Tibial artery (tissue), 4 donors: ENCODE results near the gene BEST3.

Source experiments
- DNase-seq, 2 donors: peaks; one replicate each; pipeline ENCODE4 v3.0.0-alpha.2; 2019
- H3K27ac ChIP-seq, 2 donors: fragments of 200-600 bp; sonication (generic) in 1 of 2; 1 replicate in 1 of 2; 2 replicates in 1 of 2; pipeline ENCODE4 v1.5.1; 2018 to 2019; ENCODE audit warnings: mild to moderate bottlenecking in 1 of 2
- H3K27me3 ChIP-seq, 2 donors: fragments of 200-600 bp; sonication (generic) in 1 of 2; one replicate each; pipeline versions ENCODE4 v1.5.1 to v1.6.0; 2016 to 2019
- H3K36me3 ChIP-seq, 3 donors: fragments of 200-600 bp; sonication (generic) in 2 of 3; one replicate each; pipeline ENCODE4 v1.5.1; 2016 to 2019; ENCODE audit warnings: mild to moderate bottlenecking in 2 of 3
- H3K4me1 ChIP-seq, 4 donors: fragments of 200-600 bp; sonication (generic) in 2 of 4; 1 replicate in 3 of 4; 2 replicates in 1 of 4; pipeline ENCODE4 v1.5.1; 2016 to 2019
- H3K4me3 ChIP-seq, 2 donors: fragments of 200-600 bp; sonication (generic) in 1 of 2; 1 replicate in 1 of 2; 2 replicates in 1 of 2; pipeline ENCODE4 v1.5.1; 2018 to 2019; ENCODE audit warnings: mild to moderate bottlenecking in 2 of 2
- H3K9me3 ChIP-seq, 3 donors: fragments of 200-600 bp; sonication (generic) in 1 of 3; one replicate each; pipeline ENCODE4 v1.5.1; 2016 to 2019
- intact Hi-C: fragments of 100-400 bp; cut with DNase I; formaldehyde crosslinking; loops from one replicate; pipeline ENCODE4 v1.15.0; 2023; ENCODE audit warnings: low total_unique reads
- TF ChIP-seq, protein P1 (sequence below), 2 experiments: fragments of 200-600 bp in 1 of 2; fragments of 450-650 bp in 1 of 2; IDR thresholded peaks; one replicate each; pipeline ENCODE4 v1.5.1; 2017 to 2019; ENCODE audit warnings: antibody characterized with exemption in 2 of 2, mild to moderate bottlenecking in 1 of 2, moderate library complexity in 1 of 2

BEST3 gene

DNA sequence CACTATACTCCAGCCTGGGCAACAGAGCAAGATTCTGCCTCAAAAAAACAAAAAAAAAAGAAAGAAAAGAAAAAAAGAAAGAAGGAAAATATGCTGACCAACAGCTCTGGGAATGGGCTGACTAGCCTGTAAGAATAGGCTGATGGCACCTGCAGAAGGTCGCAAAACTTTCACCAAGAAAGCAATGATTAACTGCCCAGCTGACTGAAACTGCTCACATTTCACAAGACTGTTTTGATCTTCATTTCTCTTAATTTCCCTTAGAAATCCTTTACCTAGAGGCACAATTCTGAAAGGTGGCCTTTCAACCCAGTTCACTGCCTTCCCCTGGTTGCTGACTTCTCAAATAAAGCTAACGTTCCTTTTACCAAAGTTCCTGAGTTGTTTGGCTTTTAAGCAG lies 12.4 kb downstream of the BEST3 start:
- TF ChIP-seq, protein P1, sequence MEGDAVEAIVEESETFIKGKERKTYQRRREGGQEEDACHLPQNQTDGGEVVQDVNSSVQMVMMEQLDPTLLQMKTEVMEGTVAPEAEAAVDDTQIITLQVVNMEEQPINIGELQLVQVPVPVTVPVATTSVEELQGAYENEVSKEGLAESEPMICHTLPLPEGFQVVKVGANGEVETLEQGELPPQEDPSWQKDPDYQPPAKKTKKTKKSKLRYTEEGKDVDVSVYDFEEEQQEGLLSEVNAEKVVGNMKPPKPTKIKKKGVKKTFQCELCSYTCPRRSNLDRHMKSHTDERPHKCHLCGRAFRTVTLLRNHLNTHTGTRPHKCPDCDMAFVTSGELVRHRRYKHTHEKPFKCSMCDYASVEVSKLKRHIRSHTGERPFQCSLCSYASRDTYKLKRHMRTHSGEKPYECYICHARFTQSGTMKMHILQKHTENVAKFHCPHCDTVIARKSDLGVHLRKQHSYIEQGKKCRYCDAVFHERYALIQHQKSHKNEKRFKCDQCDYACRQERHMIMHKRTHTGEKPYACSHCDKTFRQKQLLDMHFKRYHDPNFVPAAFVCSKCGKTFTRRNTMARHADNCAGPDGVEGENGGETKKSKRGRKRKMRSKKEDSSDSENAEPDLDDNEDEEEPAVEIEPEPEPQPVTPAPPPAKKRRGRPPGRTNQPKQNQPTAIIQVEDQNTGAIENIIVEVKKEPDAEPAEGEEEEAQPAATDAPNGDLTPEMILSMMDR (IDR thresholded peaks at IDR 0.05): no peak
- intact Hi-C loops: no loop called here
- Histone ChIP-seq H3K9me3 (no peaks in the 10 kb centered on the region), H3K36me3 (no peaks in the 10 kb centered on the region), H3K27me3 (no peaks in the 10 kb centered on the region), H3K4me1 (peaks cover 0 to 14% (median 5%) of the 10 kb centered on the region in 4 donors), H3K27ac (no peak overlapping the region), H3K4me3 (no peak overlapping the region)
- DNase-seq: no peak

DNA sequence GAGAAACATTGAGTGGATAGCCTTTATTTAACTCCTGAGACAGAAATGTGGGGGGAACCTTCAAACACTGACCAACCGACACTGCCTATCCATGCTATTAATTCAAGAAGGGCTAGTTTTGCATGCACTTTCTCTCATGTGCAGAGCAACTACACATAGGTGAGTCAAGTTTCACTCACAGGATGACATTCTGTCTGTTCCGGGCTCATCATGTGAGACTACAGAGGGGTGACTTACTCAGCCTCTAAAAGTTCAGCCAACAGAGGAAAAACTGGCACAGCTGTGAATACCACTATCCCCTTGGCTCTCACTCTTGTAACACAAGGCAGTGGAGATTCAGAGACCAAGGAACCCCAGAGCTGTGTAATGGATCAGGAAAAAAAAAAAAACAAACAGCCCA lies 13.3 kb downstream of the BEST3 start:
- intact Hi-C loops: no loop called here
- Histone ChIP-seq H3K4me1 (peaks cover 0 to 14% (median 5%) of the 10 kb centered on the region in 4 donors), H3K36me3 (no peaks in the 10 kb centered on the region), H3K9me3 (no peaks in the 10 kb centered on the region), H3K27ac (no peak overlapping the region), H3K4me3 (no peak overlapping the region), H3K27me3 (no peaks in the 10 kb centered on the region)
- TF ChIP-seq, protein P1 (IDR thresholded peaks at IDR 0.05): no peak
- no peak for DNase-seq

DNA sequence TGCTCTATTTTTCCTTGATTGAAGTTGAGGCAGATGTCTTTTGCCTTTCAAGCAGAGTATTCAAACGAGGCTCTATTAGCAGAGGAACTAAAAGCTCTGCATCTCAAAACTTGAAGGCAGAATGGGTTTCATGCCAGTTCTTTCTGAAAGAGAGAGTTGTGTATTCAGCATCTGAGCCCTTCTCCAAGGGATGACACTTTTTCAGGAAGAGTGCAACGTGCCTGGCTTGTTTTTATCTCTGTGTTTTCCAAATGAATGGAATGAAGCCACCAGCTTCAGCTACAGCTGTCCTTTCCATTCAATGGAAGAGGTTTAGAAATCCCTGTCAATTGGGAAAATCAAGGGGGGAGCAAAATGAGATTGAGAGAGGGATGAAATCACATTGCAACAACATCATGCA lies 14.6 kb downstream of the BEST3 start:
- H3K4me1 ChIP-seq: peaks cover 0 to 12% (median 5%) of the 10 kb centered on the region in 4 donors
- TF ChIP-seq, protein P1 (IDR thresholded peaks at IDR 0.05): no peak
- no peak overlapping the region for H3K4me3 ChIP-seq
- no peak overlapping the region for H3K27ac ChIP-seq
- H3K9me3 ChIP-seq: no peaks in the 10 kb centered on the region
- H3K27me3 ChIP-seq: no peaks in the 10 kb centered on the region
- intact Hi-C loops: no loop called here
- no peaks in the 10 kb centered on the region for H3K36me3 ChIP-seq
- DNase-seq: no peak

DNA sequence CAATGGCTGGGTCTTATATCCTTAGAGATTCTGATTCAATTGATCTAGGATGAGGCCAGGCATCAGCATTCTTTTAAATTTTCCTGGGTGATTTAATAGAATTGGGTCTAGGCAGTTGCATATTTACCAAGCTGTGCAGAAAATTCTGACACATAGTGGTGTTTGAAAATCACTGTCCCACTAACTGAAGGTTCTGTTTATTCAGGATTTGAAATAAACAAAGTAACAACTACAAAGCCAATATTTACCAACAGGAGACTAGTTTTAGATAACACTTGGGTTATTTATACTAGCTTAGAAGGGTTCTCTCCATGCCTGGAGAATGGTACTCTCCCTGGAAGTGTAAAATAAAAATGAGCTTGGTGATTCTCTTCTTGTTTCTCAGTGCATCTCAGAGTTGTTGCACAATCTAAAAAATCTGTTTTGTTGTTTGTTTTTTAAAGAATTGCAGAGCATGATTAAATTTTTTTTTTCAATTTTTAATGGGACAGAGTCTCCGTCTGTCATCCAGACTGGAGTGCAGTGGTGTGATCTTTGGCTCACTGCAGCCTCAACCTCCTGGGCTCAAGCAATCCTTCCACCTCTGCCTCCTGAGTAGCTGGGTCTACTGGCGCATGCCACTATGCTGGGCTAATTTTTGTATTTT lies 16.9 kb downstream of the BEST3 start:
- Histone ChIP-seq H3K4me3 (no peak overlapping the region), H3K27me3 (no peaks in the 10 kb centered on the region), H3K36me3 (no peaks in the 10 kb centered on the region), H3K4me1 (no peaks in the 10 kb centered on the region), H3K9me3 (no peaks in the 10 kb centered on the region), H3K27ac (no peak overlapping the region)
- no peak for DNase-seq
- TF ChIP-seq, protein P1 (IDR thresholded peaks at IDR 0.05): no peak
- intact Hi-C loops: no loop called here

DNA sequence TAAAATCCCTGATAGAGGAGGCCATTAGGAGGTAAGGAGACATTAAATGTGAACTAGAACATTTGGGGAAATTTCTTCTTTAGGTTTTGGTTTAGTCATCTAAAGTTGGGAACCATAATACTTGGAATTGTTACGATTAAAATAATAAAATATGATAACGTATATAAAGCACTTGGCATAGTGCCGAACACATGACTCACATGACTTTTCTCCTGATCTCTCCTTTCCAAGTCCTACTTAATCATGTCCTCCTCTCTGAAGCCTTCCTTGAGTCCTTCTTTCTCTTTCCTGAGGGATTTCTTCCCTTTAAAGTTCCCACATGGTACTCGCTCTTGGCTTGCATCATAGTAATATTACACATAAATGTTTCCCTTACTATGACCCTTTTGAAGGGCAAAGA lies 20.0 kb downstream of the BEST3 start:
- intact Hi-C loops: no loop called here

More for the DNA sequence above, 20.0 kb downstream of the BEST3 start:
- Histone ChIP-seq H3K36me3 (no peaks in the 10 kb centered on the region), H3K27ac (no peak overlapping the region), H3K4me1 (no peaks in the 10 kb centered on the region), H3K9me3 (no peaks in the 10 kb centered on the region), H3K27me3 (no peaks in the 10 kb centered on the region), H3K4me3 (no peak overlapping the region)
- DNase-seq: no peak
- TF ChIP-seq, protein P1 (IDR thresholded peaks at IDR 0.05): no peak
